ENCODE measurements around the gene TMEM191C. TPM values are rescaled to one million over a fixed set of nuclear protein-coding genes. Genes with fewer than 3 reads are reported as not detected.
"Not testable (repeated sequence)": the region's sequence is repeated elsewhere in the genome, so short reads cannot be mapped to it uniquely, and the experiment has no call there.

TMEM191C gene
- polyA plus RNA-seq, 4 donors: 0.79 to 1.9 (median 1.5) TPM

GRCh38 chr22:21445437-21446127 is 21.6 kb upstream of the TMEM191C start:
- no peak for DNase-seq (ENCODE audit: low read depth in 4 of 4, low spot score in 3 of 4)

- no peak for DNase-seq (ENCODE audit: low read depth in 4 of 4, low spot score in 3 of 4)
Measured at GRCh38 chr22:21446128-21446826, 20.9 kb upstream of the TMEM191C start.

GRCh38 chr22:21446827-21447690 is 20.1 kb upstream of the TMEM191C start:
- no peak for DNase-seq (ENCODE audit: low read depth in 4 of 4, low spot score in 3 of 4)

GRCh38 chr22:21447694-21448402 is 19.3 kb upstream of the TMEM191C start:
- no peak for DNase-seq (ENCODE audit: low read depth in 4 of 4, low spot score in 3 of 4)

GRCh38 chr22:21448627-21449416 is 18.4 kb upstream of the TMEM191C start:
- no peak for DNase-seq (ENCODE audit: low read depth in 4 of 4, low spot score in 3 of 4)

GRCh38 chr22:21449531-21450319 is 17.5 kb upstream of the TMEM191C start:
- no peak for DNase-seq (ENCODE audit: low read depth in 4 of 4, low spot score in 3 of 4)

- DNase-seq (ENCODE audit: low read depth in 4 of 4, low spot score in 3 of 4): no peak
Measured at GRCh38 chr22:21450320-21450831, 16.8 kb upstream of the TMEM191C start.

GRCh38 chr22:21450858-21451353 is 16.3 kb upstream of the TMEM191C start:
- DNase-seq (ENCODE audit: low read depth in 4 of 4, low spot score in 3 of 4): no peak

GRCh38 chr22:21451545-21452520 is 15.4 kb upstream of the TMEM191C start:
- no peak for DNase-seq (ENCODE audit: low read depth in 4 of 4, low spot score in 3 of 4)

- not testable (repeated sequence) for DNase-seq (ENCODE audit: low read depth in 4 of 4, low spot score in 3 of 4)
Measured at GRCh38 chr22:21452666-21453065, 14.5 kb upstream of the TMEM191C start.

GRCh38 chr22:21454998-21455333 is 12.2 kb upstream of the TMEM191C start:
- not testable (repeated sequence) for DNase-seq (ENCODE audit: low read depth in 4 of 4, low spot score in 3 of 4)

- no peak for DNase-seq (ENCODE audit: low read depth in 4 of 4, low spot score in 3 of 4)
Measured at GRCh38 chr22:21455334-21456089, 11.7 kb upstream of the TMEM191C start.

GRCh38 chr22:21457023-21457787 is 10.0 kb upstream of the TMEM191C start:
- DNase-seq (ENCODE audit: low read depth in 4 of 4, low spot score in 3 of 4): no peak

GRCh38 chr22:21462672-21463071 is 4.5 kb upstream of the TMEM191C start:
- DNase-seq (ENCODE audit: low read depth in 4 of 4, low spot score in 3 of 4): not testable (repeated sequence)

- DNase-seq (ENCODE audit: low read depth in 4 of 4, low spot score in 3 of 4): peak; percentile 39 to 54 (median 50)
Measured at GRCh38 chr22:21468194-21469096, 1.3 kb downstream of the TMEM191C start.

Measured in right renal pelvis (tissue), 4 donors.